Measurements from ENCODE around the gene SELENOO. TPM values are rescaled to one million over a fixed set of nuclear protein-coding genes. Genes with fewer than 3 reads are reported as not detected.

The SELENOO gene
- total RNA-seq, 1 experiment from 2014 or later: 19.0 TPM

GRCh38 chr22:50217543-50218152, 16.8 kb downstream of the SELENOO start:
- Mint-ChIP-seq H3K36me3 (ENCODE audit: insufficient read depth in 1 of 3, low read depth in 3 of 3) (peaks cover 26 to 81% (median 69%) of the 10 kb centered on the region in 3 experiments), H3K27ac (peak overlapping the region in 1 of 3 experiments; percentile 23; a peak in 1 of 7 replicates)

More at GRCh38 chr22:50217543-50218152, 16.8 kb downstream of the SELENOO start:
- Histone ChIP-seq H3K4ac (ENCODE audit: low read depth, low read length) (no peak overlapping the region), H3K56ac (ENCODE audit: insufficient read length, low read depth, low read length) (no peak overlapping the region), H4K20me1 (ENCODE audit: control insufficient read depth, insufficient read depth, insufficient read length) (peaks cover 3% of the 10 kb centered on the region), H2BK12ac (ENCODE audit: insufficient read length, low read depth, low read length) (no peak overlapping the region), H2BK5ac (ENCODE audit: insufficient read length, low read length) (no peak overlapping the region), H3K79me2 (ENCODE audit: insufficient read depth, low read length) (peaks cover 3% of the 10 kb centered on the region; the same call in 1 of the 2 replicates), H3T11ph (ENCODE audit: low read length) (no peak overlapping the region), H3K9ac (ENCODE audit: extremely low read depth, insufficient read length, low read length) (no peak overlapping the region), H3K79me1 (ENCODE audit: insufficient read depth, low read depth, low read length, poor library complexity, severe bottlenecking) (no peaks in the 10 kb centered on the region), H2BK120ac (ENCODE audit: low read depth, low read length, poor library complexity, severe bottlenecking) (no peak overlapping the region), H2AK5ac (ENCODE audit: insufficient read length, low read length) (no peak overlapping the region), H3K14ac (ENCODE audit: insufficient read depth, low read length) (no peak overlapping the region), H2BK15ac (ENCODE audit: low read depth, low read length) (no peak overlapping the region), H4K5ac (ENCODE audit: insufficient read length, low read depth, low read length) (no peak overlapping the region), H3K27ac (ENCODE audit: insufficient read length, low read depth, low read length) (no peak overlapping the region), H3K23me2 (ENCODE audit: insufficient read length, low read depth, low read length, poor library complexity, severe bottlenecking) (no peaks in the 10 kb centered on the region), H3K23ac (ENCODE audit: insufficient read length, low read depth, low read length) (no peak overlapping the region), H4K91ac (ENCODE audit: insufficient read length, low read depth, low read length) (no peak overlapping the region), H3K18ac (ENCODE audit: insufficient read length, low read depth, low read length) (no peak overlapping the region), H2BK20ac (ENCODE audit: low read depth, low read length, poor library complexity, severe bottlenecking) (no peak overlapping the region), H2AFZ (ENCODE audit: low read length) (no peak overlapping the region), H3K27me3 (ENCODE audit: insufficient read depth, low read length) (no peaks in the 10 kb centered on the region), H4K8ac (replicated peaks; ENCODE audit: insufficient read length, low read depth, low read length) (no peak overlapping the region), H3K4me1 (ENCODE audit: insufficient read depth, low read length) (no peaks in the 10 kb centered on the region), H3K9me3 (ENCODE audit: control insufficient read depth, low read depth, low read length) (no peaks in the 10 kb centered on the region), H3K4me2 (ENCODE audit: insufficient read depth, insufficient read length, low read length) (no peak overlapping the region)
- Mint-ChIP-seq H3K9me3 (peaks cover 0 to 5% of the 10 kb centered on the region in 2 experiments; a peak in 1 of 5 replicates), H3K4me1 (peaks cover 5 to 9% of the 10 kb centered on the region in 2 experiments), H3K27me3 (ENCODE audit: low read depth) (no peaks in the 10 kb centered on the region), H3K4me3 (no peak overlapping the region)
- no peak for TF ChIP-seq CTCF (conservative IDR thresholded peaks at IDR 0.05)
- no peak for DNase-seq
- no CpG with 5 or more reads among the region's 21 CpGs for WGBS (ENCODE audit: extremely low coverage, insufficient read length, low lambda C conversion rate)

Measured in H9 (cell line).